GM21723 (cell line): Measurements from ENCODE around the gene CBLC.

Experiments
- ATAC-seq: cut with Tn5 transposase; IDR thresholded peaks from one replicate; pipeline ENCODE4 v1.9.1; 2021; ENCODE audit warnings: mild to moderate bottlenecking, moderate library complexity; ENCODE audit not compliant: unreplicated experiment

CBLC gene, protein sequence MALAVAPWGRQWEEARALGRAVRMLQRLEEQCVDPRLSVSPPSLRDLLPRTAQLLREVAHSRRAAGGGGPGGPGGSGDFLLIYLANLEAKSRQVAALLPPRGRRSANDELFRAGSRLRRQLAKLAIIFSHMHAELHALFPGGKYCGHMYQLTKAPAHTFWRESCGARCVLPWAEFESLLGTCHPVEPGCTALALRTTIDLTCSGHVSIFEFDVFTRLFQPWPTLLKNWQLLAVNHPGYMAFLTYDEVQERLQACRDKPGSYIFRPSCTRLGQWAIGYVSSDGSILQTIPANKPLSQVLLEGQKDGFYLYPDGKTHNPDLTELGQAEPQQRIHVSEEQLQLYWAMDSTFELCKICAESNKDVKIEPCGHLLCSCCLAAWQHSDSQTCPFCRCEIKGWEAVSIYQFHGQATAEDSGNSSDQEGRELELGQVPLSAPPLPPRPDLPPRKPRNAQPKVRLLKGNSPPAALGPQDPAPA

DNA sequence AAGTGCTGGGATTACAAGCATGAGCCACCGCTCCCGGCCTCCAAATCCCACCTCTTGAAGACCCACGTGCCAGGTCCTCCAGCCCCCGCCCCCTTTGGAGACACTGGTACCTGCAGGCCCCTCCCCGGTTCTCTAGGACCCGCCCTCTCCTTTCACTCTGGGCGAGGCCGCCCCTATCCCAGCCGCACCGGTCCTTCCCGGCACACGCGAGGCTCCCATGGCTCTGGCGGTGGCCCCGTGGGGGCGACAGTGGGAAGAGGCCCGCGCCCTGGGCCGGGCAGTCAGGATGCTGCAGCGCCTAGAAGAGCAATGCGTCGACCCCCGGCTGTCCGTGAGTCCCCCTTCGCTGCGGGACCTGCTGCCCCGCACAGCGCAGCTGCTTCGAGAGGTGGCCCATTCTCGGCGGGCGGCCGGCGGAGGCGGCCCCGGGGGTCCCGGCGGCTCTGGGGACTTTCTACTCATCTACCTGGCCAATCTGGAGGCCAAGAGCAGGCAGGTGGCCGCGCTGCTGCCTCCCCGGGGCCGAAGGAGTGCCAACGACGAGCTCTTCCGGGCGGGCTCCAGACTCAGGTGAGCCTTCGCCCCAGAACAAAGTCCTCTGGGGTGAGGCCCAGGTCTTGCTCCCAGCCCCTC is at the start of gene CBLC:
Gene CBLC, plus strand, starts transcription at position 176 of the 633 bp plus-strand sequence. Its CDS starts 42 bp downstream, at position 218.
- no peak for ATAC-seq

DNA sequence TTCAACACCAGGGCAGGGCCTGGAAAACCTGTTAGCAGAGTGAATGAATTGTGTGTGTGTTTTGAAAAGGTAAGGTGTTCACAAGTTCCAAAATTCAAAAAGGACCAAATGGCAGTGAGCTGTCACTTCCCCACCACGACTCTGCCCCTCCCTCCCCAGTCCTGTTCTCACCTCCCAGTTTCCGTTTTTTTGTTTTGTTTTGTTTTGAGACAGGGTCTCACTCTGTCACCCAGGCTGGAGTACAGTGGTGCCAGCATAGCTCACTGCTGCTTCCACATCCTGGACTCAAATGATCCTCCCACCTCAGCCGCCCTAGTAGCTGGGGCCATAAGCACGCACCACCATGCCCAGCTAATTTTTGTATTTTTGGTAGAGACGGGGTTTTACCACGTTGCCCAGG is 49.5 kb upstream of the CBLC start:
- no peak for ATAC-seq

DNA sequence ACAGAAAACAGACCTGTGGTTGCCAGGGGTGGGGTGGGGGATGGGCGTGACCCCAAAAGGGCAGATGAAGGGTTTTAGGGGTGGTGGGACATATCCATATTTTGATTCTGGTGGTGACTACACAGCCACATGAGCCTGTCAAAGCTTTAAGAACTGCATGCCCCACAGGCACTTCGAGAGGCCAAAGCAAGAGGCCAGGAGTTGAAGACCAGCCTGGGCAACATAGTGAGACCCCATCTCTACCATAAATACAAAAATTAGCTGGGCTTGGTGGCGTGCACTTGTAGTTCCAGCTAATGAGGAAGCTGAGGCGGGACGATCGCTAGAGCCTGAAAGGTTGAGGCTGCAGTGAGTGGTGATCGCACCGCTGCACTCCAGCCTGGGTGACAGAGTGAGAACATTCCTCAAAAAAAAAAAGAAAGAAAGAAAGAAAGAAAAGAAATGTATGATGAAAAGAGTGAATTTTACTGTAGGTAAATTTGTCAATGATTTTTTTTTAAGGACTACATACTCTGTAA is 48.1 kb upstream of the CBLC start:
- no peak for ATAC-seq

DNA sequence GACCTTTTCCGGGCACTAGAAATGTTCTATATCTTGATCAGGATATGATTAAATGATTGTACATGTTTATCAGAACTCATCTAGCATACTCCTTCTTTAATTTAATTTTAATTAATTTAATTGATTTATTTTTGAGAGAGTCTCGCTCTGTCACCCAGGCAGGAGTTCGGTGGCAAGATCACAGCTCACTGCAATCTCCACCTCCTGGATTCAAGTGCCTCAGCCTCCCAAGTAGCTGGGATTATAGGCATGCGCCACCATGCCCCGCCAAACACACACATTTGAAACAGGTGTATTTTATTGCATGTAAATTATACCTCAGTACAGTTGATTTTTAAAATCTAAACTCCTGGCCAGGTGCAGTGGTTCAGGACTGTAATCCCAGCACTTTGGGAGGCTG is 46.6 kb upstream of the CBLC start:
- no peak for ATAC-seq

DNA sequence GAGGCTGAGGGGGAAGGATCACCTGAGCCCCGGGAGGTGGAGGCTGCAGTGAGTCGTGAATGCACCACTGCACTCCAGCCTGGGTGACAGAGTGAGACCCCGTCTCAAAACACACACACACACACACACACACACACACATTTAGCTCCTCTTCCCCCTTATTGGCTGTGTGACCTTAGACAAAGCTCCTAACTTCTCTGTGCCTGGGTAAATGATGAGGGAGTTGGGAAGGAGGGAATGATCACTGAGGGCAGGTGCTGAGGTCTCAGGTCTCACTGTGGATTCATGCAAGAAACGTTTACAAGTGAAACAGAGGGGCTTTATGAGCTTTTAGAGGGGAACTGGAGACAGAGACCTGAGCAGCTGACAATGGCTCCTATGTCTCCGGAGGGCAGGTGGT is 46.1 kb upstream of the CBLC start:
- no peak for ATAC-seq

DNA sequence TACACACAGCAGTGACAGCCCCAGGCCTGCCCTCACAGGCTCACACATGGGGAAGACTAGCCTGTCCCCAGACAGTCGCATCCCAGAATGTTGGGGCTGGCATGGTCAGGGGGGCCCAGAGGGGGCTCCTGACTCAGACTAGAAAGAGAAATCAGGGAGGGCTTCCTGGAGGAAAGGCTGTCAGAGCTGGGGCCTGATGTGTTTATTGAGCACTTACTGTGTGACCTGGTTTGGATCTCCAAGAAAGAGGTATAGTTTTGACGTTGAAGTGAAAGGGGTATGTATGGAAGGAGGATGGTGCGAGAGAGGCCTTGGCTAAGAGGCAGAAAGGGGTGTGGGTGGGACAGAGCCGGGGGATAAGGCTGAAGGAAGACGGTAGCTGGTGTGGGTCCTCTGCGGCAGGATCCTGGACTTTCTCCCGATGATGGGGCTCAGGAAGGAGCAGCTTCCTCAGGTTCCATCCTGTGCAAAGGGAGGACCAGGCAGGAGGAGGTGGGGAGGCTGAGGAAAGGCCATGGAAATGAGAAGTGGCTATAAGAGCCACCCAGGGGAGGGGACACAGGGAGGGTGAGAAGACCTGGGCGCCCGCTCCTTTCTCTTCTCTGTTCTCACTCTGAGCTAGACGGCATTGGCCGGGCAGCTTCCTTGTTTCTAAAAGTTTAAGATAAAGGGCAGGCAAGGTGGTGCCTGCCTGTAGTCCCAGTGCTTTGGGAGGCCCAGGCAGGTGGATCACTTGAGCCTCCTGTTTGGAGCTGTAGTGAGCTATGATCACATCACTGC is 45.3 kb upstream of the CBLC start:
- ATAC-seq = no peak

DNA sequence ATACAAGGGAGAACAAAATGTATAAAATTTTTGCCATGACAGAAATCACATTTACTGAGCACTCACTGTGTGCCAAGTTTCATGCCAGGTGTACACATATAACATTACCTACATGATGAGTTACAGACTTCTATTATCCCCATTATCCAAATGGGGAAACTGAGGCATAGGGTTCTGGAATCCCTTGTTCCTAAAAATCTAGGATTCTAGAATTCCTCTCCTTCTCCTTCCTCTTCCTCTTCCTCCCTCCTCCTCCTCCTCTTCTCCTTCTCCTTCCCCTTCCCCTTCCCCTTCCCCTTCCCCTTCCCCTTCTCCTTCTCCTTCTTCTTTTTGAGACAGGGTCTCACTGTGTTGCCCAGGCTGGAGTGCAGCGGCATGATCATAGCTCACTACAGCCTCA is 43.3 kb upstream of the CBLC start:
- no peak for ATAC-seq

DNA sequence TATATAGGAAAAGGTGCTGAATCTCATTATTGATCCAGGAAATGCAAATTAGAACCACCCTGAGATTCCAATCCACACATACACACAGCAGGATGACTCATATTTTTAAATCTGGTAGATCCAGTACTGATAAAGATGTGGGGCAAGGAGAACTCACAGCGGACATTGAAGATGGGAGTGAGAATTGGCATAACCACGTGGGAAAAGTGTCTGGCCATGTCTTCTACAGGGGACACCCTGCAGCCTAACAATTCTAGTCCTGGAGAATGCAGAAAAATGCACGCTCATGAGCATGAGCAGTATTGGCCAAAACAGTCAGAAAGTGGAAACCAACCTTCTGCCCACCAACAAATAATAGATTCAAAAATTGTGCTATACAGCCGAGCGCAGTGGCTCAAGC is 42.7 kb upstream of the CBLC start:
- no peak for ATAC-seq

DNA sequence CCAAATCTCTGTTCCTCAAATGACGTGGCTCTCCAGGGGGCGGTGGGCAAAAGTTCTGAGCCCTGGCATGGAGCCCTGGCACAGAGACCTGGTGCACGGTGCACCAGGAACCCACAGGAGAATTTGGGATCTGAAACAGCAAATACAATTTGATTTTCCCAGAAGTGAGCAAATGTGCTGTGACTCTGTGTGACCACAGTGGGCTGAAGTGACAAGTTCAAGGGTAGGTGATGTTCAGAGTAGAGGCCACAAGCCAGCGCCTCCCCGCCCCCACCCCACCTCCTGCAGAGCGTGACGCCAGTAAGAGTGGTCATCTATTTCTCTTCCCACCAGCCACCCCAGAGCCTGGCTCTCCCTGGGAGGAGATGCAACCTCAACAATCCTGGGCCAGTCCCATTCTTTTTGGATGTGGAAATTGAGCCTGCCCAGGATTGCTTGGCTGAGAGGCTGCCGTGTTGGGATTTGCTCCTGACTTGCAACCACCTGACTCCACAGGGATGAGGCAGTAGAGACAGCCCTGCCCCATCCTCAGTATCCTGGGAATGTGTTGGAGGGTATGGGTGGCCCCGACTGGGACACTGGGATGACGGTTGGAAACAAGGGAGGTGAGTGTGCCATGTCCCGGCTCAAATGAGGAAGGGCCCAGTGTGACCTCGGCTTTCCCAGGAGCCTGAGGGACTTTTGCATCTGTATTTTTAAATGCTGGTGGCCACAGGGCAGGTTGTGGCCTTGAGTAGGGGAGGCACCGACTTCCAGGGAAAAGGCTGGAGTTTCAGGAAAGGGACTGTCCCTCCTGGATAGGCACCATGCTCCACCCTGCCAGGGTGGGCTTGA is 40.2 kb upstream of the CBLC start:
- no peak for ATAC-seq

DNA sequence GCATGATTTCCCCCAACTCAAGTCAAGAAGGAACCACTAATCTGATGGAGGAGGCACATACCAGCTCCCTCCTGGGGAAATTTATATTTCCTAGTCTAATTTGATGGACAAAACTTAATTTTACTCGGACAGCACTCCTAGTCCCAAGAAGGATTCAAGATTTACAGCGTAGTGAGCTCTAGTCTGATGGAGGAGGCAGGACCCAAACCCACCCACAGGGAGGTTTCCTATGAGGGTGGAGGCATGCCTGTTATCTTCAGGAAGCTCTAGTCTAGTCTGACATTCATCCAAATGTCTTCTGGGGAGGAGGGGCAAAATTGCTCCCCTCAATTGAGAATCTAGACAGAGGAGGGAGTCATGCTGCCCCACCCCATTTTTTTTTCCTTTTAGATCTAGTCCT is 39.6 kb upstream of the CBLC start:
- no peak for ATAC-seq

DNA sequence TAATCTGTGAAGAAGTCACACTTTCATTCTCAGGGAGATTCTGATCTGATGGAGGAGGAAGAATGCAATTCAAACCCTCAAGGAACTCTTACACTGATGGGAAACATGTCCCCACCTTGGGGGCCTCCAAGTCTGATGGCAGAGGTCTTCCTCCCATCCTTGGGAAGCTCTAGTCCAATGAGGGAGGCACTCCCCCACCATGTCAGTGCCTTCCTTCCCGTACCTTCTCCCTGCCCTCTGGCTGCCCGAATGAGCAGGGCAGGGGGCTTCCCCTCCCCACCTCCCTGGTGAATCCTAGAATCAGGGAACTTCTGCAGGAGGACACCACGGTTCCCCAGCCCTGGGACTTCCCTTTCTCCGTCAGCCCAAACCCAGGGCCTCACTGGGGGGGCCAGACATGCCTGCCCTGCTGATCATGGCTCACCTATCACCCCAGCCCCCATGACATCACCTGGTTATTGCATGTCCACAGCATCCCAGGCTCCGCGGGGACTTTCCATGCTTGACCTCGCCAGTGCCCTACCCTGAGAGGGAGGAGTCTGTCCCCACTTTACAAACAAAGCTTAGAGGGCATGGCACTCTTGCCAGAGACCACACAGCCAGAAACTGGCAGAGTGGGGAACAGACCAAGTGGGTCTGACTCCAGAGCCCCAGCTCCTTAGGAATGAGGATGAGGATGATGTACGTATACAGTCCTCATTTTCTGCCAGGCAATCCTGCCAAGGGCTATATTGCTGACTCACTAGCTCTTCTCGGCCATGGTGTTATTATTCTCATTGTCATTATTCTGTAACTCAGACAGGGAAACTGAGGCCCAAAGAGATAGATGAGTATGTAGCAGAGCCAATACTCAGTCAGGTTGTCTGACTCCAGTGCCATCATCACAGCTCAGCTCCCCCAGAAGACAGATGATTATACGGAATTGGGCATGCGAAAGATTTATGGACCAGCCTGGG is 38.8 kb upstream of the CBLC start:
- no peak for ATAC-seq

DNA sequence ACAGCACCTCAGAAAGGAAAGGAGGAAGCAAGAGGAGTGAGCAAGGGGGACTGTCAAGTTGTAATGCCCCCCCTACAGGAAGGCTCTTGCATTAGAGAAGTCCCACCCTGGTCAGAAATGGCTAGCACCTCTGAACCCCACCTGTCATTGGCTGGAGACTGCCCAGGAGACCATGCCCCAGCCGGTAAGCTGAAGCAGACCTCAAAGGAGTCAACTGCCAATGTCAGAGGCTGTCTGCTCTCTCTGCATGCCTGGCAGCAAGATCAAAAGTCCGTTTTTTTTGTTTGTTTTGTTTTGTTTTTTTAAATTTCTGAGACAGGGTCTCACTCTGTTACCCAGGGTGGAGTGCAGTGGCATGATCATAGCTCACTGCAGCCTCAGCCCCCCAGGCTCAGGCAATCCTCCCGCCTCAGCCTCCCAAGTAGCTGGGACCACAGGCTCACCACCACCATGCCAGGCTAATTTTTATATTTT is 37.3 kb upstream of the CBLC start:
- no peak for ATAC-seq

DNA sequence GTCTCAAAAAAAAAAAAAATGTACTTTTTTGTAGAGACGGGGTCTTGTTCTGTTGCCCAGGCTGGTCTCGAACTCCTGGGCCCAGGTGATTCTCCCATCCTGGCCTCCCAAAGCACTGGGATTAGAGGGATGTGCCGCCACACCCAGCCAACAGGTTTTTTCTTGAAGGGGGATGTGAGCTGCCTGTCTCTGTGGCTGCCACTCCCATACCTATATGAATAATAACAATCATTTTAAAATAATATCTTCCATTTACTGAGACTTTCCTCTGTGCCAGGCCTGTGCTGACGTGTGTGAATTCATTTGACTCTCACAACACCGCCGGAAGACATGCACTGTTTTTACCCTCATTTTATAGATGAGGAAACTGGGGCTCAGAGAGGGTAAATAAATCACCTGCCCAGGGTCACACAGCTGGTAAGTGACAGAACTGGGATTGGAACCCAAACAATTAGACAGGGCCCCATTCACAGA is 36.4 kb upstream of the CBLC start:
- no peak for ATAC-seq

DNA sequence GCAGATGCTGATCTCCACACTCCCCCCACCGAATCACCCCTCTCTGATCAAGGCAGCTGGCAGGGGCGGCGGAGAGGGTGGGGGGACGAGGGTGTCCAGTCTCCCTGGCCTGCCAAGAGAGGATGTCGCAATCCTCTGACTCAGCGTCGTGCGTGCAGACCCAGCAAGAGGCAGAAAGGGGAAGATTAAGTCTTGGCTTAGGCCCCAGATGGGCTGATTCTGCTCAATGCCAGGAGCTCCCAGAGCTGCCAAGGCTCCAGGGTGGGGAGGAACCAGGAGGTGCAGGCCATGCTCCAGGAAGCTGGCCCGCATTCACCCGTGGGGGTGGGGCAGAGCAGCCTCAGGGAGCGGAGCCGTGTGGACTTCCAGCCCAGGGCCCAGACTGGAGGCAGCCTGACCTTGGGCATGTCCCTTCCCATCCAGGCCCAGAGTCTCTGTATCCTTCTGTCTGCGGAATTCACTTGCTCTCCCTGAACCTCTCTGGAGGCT is 35.8 kb upstream of the CBLC start:
- no peak for ATAC-seq

DNA sequence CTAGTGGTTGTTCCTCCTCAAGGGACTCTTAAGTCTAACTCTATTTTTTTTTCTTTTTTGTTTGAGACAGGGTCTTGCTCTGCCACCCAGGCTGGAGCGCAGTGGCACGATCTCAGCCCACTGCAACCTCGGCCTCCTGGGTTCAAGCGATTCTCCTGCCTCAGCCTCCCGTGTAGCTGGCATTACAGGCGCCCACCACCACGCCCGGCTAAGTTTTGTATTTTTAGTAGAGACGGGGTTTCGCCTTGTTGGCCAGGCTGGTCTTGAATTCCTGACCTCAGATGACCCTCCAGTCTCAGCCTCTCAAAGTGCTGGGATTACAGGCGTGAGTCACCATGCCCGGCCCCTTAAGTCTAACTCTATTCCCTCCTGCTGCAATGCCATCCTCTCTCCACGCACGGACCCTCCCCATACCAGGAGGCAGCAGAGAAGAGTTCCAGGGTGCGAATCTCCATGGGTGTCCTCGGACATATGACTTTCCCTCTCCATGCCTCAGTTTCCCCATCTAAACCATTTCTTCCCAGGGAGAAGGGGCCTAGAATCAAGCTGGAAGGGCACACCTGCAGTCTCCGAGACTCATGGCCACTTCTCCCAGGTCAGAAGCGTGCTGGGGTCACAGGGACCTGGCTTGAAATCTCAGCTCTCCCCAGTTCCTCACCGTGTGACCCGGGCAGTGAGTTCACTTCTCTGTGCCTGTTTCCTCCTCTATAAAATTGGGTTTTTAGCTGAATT is 35.2 kb upstream of the CBLC start:
- no peak for ATAC-seq

DNA sequence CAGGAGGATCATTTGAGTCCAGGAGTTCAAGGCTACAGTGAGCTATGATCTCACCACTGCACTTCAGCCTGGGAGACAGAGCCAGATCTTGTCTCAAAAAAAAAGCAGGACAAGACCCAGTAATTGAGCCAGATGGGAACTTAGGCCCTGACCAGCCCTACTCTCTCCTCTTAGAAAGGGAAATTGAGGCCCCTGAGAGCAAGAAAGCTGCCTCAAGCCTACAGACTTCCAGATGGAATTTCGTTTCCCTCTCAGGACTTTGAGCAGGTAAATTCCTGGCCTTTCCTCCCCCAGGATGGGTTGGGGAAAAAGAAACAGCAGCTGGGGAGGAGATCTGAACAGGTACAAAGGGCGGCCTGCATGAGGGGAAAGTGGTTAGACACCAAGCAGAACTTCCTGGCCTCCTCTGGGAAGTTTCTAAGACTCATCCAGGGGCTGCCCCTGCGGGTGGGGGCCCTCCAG is 32.8 kb upstream of the CBLC start:
- ATAC-seq = no peak

DNA sequence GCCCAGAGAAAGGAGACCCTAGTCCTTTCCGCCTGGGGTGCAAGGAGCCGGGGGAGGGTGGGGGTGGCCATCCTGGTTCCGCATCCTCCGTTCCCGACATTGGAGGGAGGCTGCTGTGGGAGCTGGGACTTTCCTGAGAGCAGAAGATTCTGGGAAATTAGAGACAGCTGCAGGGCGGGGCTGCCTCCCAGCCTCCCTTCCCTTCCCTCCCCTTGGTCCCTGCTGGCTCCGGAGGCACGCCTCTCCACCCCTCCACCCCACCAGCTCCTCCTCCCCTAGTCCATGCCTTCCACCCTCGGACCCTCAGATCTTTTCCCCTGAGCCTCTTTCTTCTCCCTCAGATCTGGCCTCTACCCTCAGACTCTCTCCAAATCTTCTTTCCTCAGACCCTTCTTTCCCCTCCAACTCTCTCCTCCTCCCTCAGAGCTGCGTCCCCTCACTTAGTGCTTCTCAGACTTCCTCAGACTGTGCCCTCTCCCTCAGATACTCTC is 32.3 kb upstream of the CBLC start:
- no peak for ATAC-seq
